ENCODE data around the gene LENEP.

Gene LENEP

GRCh38 chr1:155011437-155012025 lies 18.1 kb downstream of the LENEP start:
- DNase-seq = no peak

- peak in 1 of 2 donors; percentile 57 for DNase-seq
Measured at GRCh38 chr1:155012026-155012546, 18.7 kb downstream of the LENEP start.

GRCh38 chr1:155012776-155013602 lies 19.6 kb downstream of the LENEP start:
- no peak for DNase-seq

- DNase-seq = peak in 1 of 2 donors; percentile 46
Measured at GRCh38 chr1:155013632-155014031, 20.2 kb downstream of the LENEP start.

- no peak for DNase-seq
Measured at GRCh38 chr1:155014709-155015508, 21.5 kb downstream of the LENEP start.

- no peak for DNase-seq
Measured at GRCh38 chr1:155015527-155016230, 22.3 kb downstream of the LENEP start.

GRCh38 chr1:155016231-155016831 lies 22.9 kb downstream of the LENEP start:
- DNase-seq = peak in 1 of 2 donors; percentile 55

- DNase-seq = peak; percentile 89
Measured at GRCh38 chr1:155017041-155017945, 23.9 kb downstream of the LENEP start.

- no peak for DNase-seq
Measured at GRCh38 chr1:155017946-155018316, 24.5 kb downstream of the LENEP start.

- no peak for DNase-seq
Measured at GRCh38 chr1:155018617-155019348, 25.4 kb downstream of the LENEP start.

- DNase-seq = no peak
Measured at GRCh38 chr1:155019377-155020245, 26.2 kb downstream of the LENEP start.

GRCh38 chr1:155022136-155022926 lies 28.9 kb downstream of the LENEP start:
- DNase-seq = no peak

GRCh38 chr1:155022927-155023236 lies 29.5 kb downstream of the LENEP start:
- DNase-seq = no peak

- no peak for DNase-seq
Measured at GRCh38 chr1:155023627-155024026, 30.2 kb downstream of the LENEP start.

GRCh38 chr1:155024315-155024714 lies 30.9 kb downstream of the LENEP start:
- DNase-seq = no peak

GRCh38 chr1:155026154-155026553 lies 32.8 kb downstream of the LENEP start:
- no peak for DNase-seq

- DNase-seq = no peak
Measured at GRCh38 chr1:155026588-155026987, 33.2 kb downstream of the LENEP start.

GRCh38 chr1:155029513-155030242 lies 36.3 kb downstream of the LENEP start:
- DNase-seq = no peak
